Motor neuron (in vitro differentiated cells): Measurements from ENCODE around the gene PPFIA2. TPM values are rescaled to one million over a fixed set of nuclear protein-coding genes. Genes with fewer than 3 reads are reported as not detected.
"Not testable (repeated sequence)": the region's sequence is repeated elsewhere in the genome, so short reads cannot be mapped to it uniquely, and the experiment has no call there.

Experiments used
- ATAC-seq, 8 experiments: fragments of 200-7000 bp; cut with Tn5 transposase; replicated peaks in 6 of 8; 2 replicates each; pipeline ENCODE4 v1.8.0; 2021; ENCODE audit warnings: mild to moderate bottlenecking in 8 of 8, moderate library complexity in 8 of 8
- H3K27ac ChIP-seq, 2 donors: fragments of 250-450 bp; sonication (Bioruptor Pico); 2 replicates each; pipeline ENCODE4 v1.9.0; 2021; ENCODE audit warnings: antibody characterized with exemption in 2 of 2, mild to moderate bottlenecking in 2 of 2, moderate library complexity in 1 of 2
- H3K4me1 ChIP-seq, 2 donors: fragments of 250-450 bp; sonication (Bioruptor Pico); replicated peaks in 1 of 2; 2 replicates each; pipeline ENCODE4 v1.6.1; 2021; ENCODE audit warnings: antibody characterized with exemption in 2 of 2, mild to moderate bottlenecking in 2 of 2, moderate library complexity in 1 of 2
- H3K4me3 ChIP-seq, 5 donors: fragments of 250-450 bp; sonication (Bioruptor Pico); 2 replicates each; pipeline ENCODE4 v1.9.0; 2021; ENCODE audit warnings: antibody characterized with exemption in 5 of 5, mild to moderate bottlenecking in 5 of 5, moderate library complexity in 4 of 5
- WGBS, 10 experiments: fragments of 450-650 bp; shearing (Covaris generic); methylation state at CpG; one replicate each; pipeline ENCODE4 v1.0.0; 2022; 5-methylcytosine and 5-hydroxymethylcytosine counted together
- in situ Hi-C, 9 experiments: fragments of 400-800 bp; cut with MboI; loops; one replicate each; pipeline ENCODE4 v1.15.0; 2021; ENCODE audit warnings: low sequenced_read_pairs in 9 of 9, low pct_unique_long_range_greater_than_20kb in 2 of 9; ENCODE audit not compliant: unreplicated experiment in 9 of 9
- total RNA-seq, 8 experiments: library from RNA; unstranded; fragments of 300-600 nt; gene quantifications; 2 replicates each; pipeline versions ENCODE4 v1.2.3 to v1.2.4, GENCODE V29; 2022

PPFIA2 gene
- total RNA-seq, 8 experiments from 2014 or later, result 8.0 to 65.2 (median 39.1) TPM

- 0 to 80% (median 10%) methylated on average over 1 of the region's 1 CpG; no CpG with 5 or more reads in 1 of the 10 experiments for WGBS, 10 experiments
- no peak overlapping the region for H3K4me3 ChIP-seq
- peaks cover 0 to 11% of the 10 kb centered on the region in 2 donors for H3K4me1 ChIP-seq
- H3K27ac ChIP-seq, result no peak overlapping the region
- ATAC-seq, result no peak
- in situ Hi-C loops, result no loop called here
These were observed 35.8 kb downstream of the PPFIA2 start for GRCh38 chr12:81723361-81723760.

- Histone ChIP-seq H3K4me1 (peaks cover 0 to 11% of the 10 kb centered on the region in 2 donors), H3K27ac (no peak overlapping the region), H3K4me3 (no peak overlapping the region)
- in situ Hi-C loops, result no loop called here
- ATAC-seq, result no peak
- WGBS, 10 experiments, result 0 to 100% (median 0%) methylated on average over 1 of the region's 1 CpG; no CpG with 5 or more reads in 3 of the 10 experiments
These were observed 37.1 kb downstream of the PPFIA2 start for GRCh38 chr12:81722004-81722403.

GRCh38 chr12:81718616-81719015, 40.5 kb downstream of the PPFIA2 start:
- no peak for ATAC-seq
- no peak overlapping the region for H3K4me3 ChIP-seq
- 0 to 82% (median 52%) methylated on average over 2 of the region's 2 CpGs; no CpG with 5 or more reads in 2 of the 10 experiments for WGBS, 10 experiments
- peaks cover 0 to 11% of the 10 kb centered on the region in 2 donors for H3K4me1 ChIP-seq
- H3K27ac ChIP-seq, result no peak overlapping the region
- in situ Hi-C loops, result no loop called here

GRCh38 chr12:81712536-81712935, 46.6 kb downstream of the PPFIA2 start:
- ATAC-seq, result no peak
- WGBS, 10 experiments, result 6 to 100% (median 92%) methylated on average over 1 to 3 of the region's 3 CpGs
- Histone ChIP-seq H3K27ac (no peak overlapping the region), H3K4me1 (no peaks in the 10 kb centered on the region), H3K4me3 (no peak overlapping the region)
- in situ Hi-C loops, result no loop called here

GRCh38 chr12:81705586-81705985, 53.6 kb downstream of the PPFIA2 start:
- no peak for ATAC-seq
- H3K4me1 ChIP-seq, result no peaks in the 10 kb centered on the region
- 0 to 100% (median 76%) methylated on average over 1 of the region's 1 CpG for WGBS, 10 experiments
- no peak overlapping the region for H3K4me3 ChIP-seq
- no peak overlapping the region for H3K27ac ChIP-seq
- in situ Hi-C loops, result no loop called here

- Histone ChIP-seq H3K4me3 (no peak overlapping the region), H3K27ac (no peak overlapping the region), H3K4me1 (peaks cover 0 to 3% of the 10 kb centered on the region in 2 donors)
- in situ Hi-C loops, result no loop called here
- ATAC-seq, result no peak
These were observed 59.6 kb downstream of the PPFIA2 start for GRCh38 chr12:81699551-81699950.

GRCh38 chr12:81692008-81692407, 67.1 kb downstream of the PPFIA2 start:
- Histone ChIP-seq H3K4me3 (no peak overlapping the region), H3K4me1 (peaks cover 0 to 3% of the 10 kb centered on the region in 2 donors), H3K27ac (no peak overlapping the region)
- peak in 1 of 8 experiments; percentile 56 for ATAC-seq
- 0 to 67% (median 61%) methylated on average over 1 of the region's 1 CpG; no CpG with 5 or more reads in 4 of the 10 experiments for WGBS, 10 experiments
- in situ Hi-C loops, result no loop called here

GRCh38 chr12:81683881-81684280, 75.3 kb downstream of the PPFIA2 start:
- ATAC-seq, result no peak
- 0 to 71% (median 35%) methylated on average over 1 of the region's 1 CpG; no CpG with 5 or more reads in 6 of the 10 experiments for WGBS, 10 experiments

GRCh38 chr12:81679614-81680013, 79.5 kb downstream of the PPFIA2 start:
- Histone ChIP-seq H3K4me1 (peaks cover 0 to 4% of the 10 kb centered on the region in 2 donors), H3K4me3 (no peak overlapping the region), H3K27ac (no peak overlapping the region)
- in situ Hi-C loops, result no loop called here
- ATAC-seq, result no peak
- 0 to 100% (median 78%) methylated on average over 1 to 2 of the region's 2 CpGs; no CpG with 5 or more reads in 2 of the 10 experiments for WGBS, 10 experiments

More at GRCh38 chr12:81683881-81684280, 75.3 kb downstream of the PPFIA2 start:
- Histone ChIP-seq H3K27ac (no peak overlapping the region), H3K4me3 (no peak overlapping the region), H3K4me1 (peaks cover 0 to 13% of the 10 kb centered on the region in 2 donors)
- in situ Hi-C loops, result no loop called here

GRCh38 chr12:81670759-81671158, 88.4 kb downstream of the PPFIA2 start:
- in situ Hi-C loops, result no loop called here
- no peaks in the 10 kb centered on the region for H3K4me1 ChIP-seq
- ATAC-seq, result no peak
- no peak overlapping the region for H3K27ac ChIP-seq
- no peak overlapping the region for H3K4me3 ChIP-seq

GRCh38 chr12:81668475-81668874, 90.7 kb downstream of the PPFIA2 start:
- no peak overlapping the region for H3K27ac ChIP-seq

GRCh38 chr12:81659310-81659709, 99.8 kb downstream of the PPFIA2 start:
- H3K4me1 ChIP-seq, H3K27ac ChIP-seq, in situ Hi-C loops, H3K4me3 ChIP-seq, ATAC-seq: not testable (repeated sequence)
- WGBS, 10 experiments, result 60 to 100% (median 93%) methylated on average over 1 to 4 of the region's 6 CpGs; no CpG with 5 or more reads in 4 of the 10 experiments

More at GRCh38 chr12:81668475-81668874, 90.7 kb downstream of the PPFIA2 start:
- 0 to 33% (median 9%) methylated on average over 1 of the region's 1 CpG; no CpG with 5 or more reads in 4 of the 10 experiments for WGBS, 10 experiments
- ATAC-seq, result peak; percentile 29 to 100 (median 100)
- Histone ChIP-seq H3K4me1 (no peaks in the 10 kb centered on the region), H3K4me3 (no peak overlapping the region)
- in situ Hi-C loops, result no loop called here

- H3K4me1 ChIP-seq, result no peaks in the 10 kb centered on the region
- in situ Hi-C loops, result loop anchor here in 8 of 9 experiments (10.0 to 25.0 kb wide), 2 partner anchors 680 to 693 kb away; no protein-coding TSS in a partner anchor
- WGBS, 10 experiments, result 0 to 55% (median 4%) methylated on average over 1 of the region's 1 CpG
- H3K4me3 ChIP-seq, result no peak overlapping the region
- no peak overlapping the region for H3K27ac ChIP-seq
- ATAC-seq, result peak in 4 of 8 experiments; percentile 40 to 52 (median 52)
These were observed 114.6 kb downstream of the PPFIA2 start for GRCh38 chr12:81644503-81644902.

- Histone ChIP-seq H3K27ac (no peak overlapping the region), H3K4me1 (no peaks in the 10 kb centered on the region), H3K4me3 (no peak overlapping the region)
- in situ Hi-C loops, result loop anchor here in 7 of 9 experiments (25.0 kb wide), 1 partner anchor 698 kb away; no protein-coding TSS in a partner anchor
- no peak for ATAC-seq
- WGBS, 10 experiments, result 0 to 90% (median 17%) methylated on average over 1 of the region's 1 CpG; no CpG with 5 or more reads in 4 of the 10 experiments
These were observed 120.0 kb downstream of the PPFIA2 start for GRCh38 chr12:81639196-81639595.
